ENCODE measurements around the gene BOK.
"Not testable (repeated sequence)": the region's sequence is repeated elsewhere in the genome, so short reads cannot be mapped to it uniquely, and the experiment has no call there.

Gene BOK

GRCh38 chr2:241571821-241572620, 13.5 kb downstream of the BOK start:
- no peak for DNase-seq

- DNase-seq = not testable (repeated sequence)
These were observed 14.5 kb downstream of the BOK start for GRCh38 chr2:241572915-241573651.

- DNase-seq = no peak
These were observed 15.2 kb downstream of the BOK start for GRCh38 chr2:241573741-241574140.

- no peak for DNase-seq
These were observed 16.5 kb downstream of the BOK start for GRCh38 chr2:241574911-241575623.

GRCh38 chr2:241575624-241576292, 17.2 kb downstream of the BOK start:
- no peak for DNase-seq

GRCh38 chr2:241576293-241576654, 17.7 kb downstream of the BOK start:
- DNase-seq = no peak

- DNase-seq = peak in 8 of 58 donors; percentile 6 to 68 (median 32)
These were observed 19.0 kb downstream of the BOK start for GRCh38 chr2:241577413-241578122.

- DNase-seq = no peak
These were observed 20.7 kb downstream of the BOK start for GRCh38 chr2:241579281-241579680.

GRCh38 chr2:241582328-241582727, 23.8 kb downstream of the BOK start:
- no peak for DNase-seq

GRCh38 chr2:241582806-241583205, 24.3 kb downstream of the BOK start:
- DNase-seq = no peak

- DNase-seq = peak in 1 of 58 donors; percentile 24
These were observed 25.9 kb downstream of the BOK start for GRCh38 chr2:241584436-241584835.

GRCh38 chr2:241586564-241587264, 28.2 kb downstream of the BOK start:
- no peak for DNase-seq

GRCh38 chr2:241589863-241590262, 31.3 kb downstream of the BOK start:
- DNase-seq = not testable (repeated sequence)

- DNase-seq = not testable (repeated sequence)
These were observed 32.2 kb downstream of the BOK start for GRCh38 chr2:241590496-241591455.

- DNase-seq = no peak
These were observed 33.7 kb downstream of the BOK start for GRCh38 chr2:241592126-241592845.

GRCh38 chr2:241593271-241593670, 34.7 kb downstream of the BOK start:
- DNase-seq = no peak

- no peak for DNase-seq
These were observed 37.1 kb downstream of the BOK start for GRCh38 chr2:241595600-241596140.

- no peak for DNase-seq
These were observed 39.0 kb downstream of the BOK start for GRCh38 chr2:241597561-241597960.
